H1 (cell line): ENCODE data around the gene UBE2O. TPM values are rescaled to one million over a fixed set of nuclear protein-coding genes. Genes with fewer than 3 reads are reported as not detected.

Experiments
- CTCF ChIA-PET: fragments of 300-600 bp; sonication (Branson Sonifier 250); formaldehyde crosslinking; loops from one replicate; lab custom pipeline; 2021; ENCODE audit not compliant: partially characterized antibody; lab: Charles Lee
- POLR2A ChIA-PET: fragments of 300-600 bp; sonication (Branson Sonifier 250); formaldehyde crosslinking; loops from one replicate; lab custom pipeline; 2021; ENCODE audit warnings: inconsistent platforms; ENCODE audit not compliant: partially characterized antibody; lab: Charles Lee
- DNase-seq, 2 experiments: peaks; one replicate each; pipeline versions ENCODE4 v3.0.0 to v3.0.0-alpha.2; 2010 to 2022; ENCODE audit warnings: low spot score in 2 of 2, low read depth in 1 of 2, mixed read lengths in 1 of 2
- FAIRE-seq: peaks from 2 replicates; lab custom pipeline; 2011; peaks lifted over from hg19 to GRCh38; lab: Jason Lieb, UNC
- H2AFZ ChIP-seq: 2 replicates; pipeline ENCODE4 v1.8.1; 2012; ENCODE audit warnings: low read length, inconsistent platforms
- H2AK5ac ChIP-seq: 2 replicates; pipeline ENCODE4 v1.6.1; 2013; ENCODE audit warnings: low read depth, low read length
- H2BK120ac ChIP-seq: replicated peaks from 2 replicates; pipeline ENCODE3; 2013; ENCODE audit warnings: low read depth, low read length, inconsistent platforms
- H2BK12ac ChIP-seq: 2 replicates; pipeline ENCODE4 v1.6.1; 2013; ENCODE audit warnings: low read depth, low read length
- H2BK15ac ChIP-seq: 2 replicates; pipeline ENCODE4 v1.6.1; 2013; ENCODE audit warnings: low read length
- H2BK20ac ChIP-seq: 2 replicates; pipeline ENCODE4 v1.6.1; 2013; ENCODE audit warnings: low read length
- H2BK5ac ChIP-seq: 2 replicates; pipeline ENCODE4 v1.6.1; 2013; ENCODE audit warnings: low read depth, low read length
- H3K14ac ChIP-seq: 2 replicates; pipeline ENCODE4 v1.6.1; 2013; ENCODE audit warnings: inconsistent platforms; ENCODE audit not compliant: insufficient read length
- H3K18ac ChIP-seq: 2 replicates; pipeline ENCODE4 v1.6.1; 2013; ENCODE audit warnings: low read length; ENCODE audit errors: extremely low read depth
- H3K23ac ChIP-seq: 2 replicates; pipeline ENCODE4 v1.6.1; 2013; ENCODE audit warnings: inconsistent platforms; ENCODE audit not compliant: insufficient read length
- H3K23me2 ChIP-seq: 2 replicates; pipeline ENCODE4 v1.6.1; 2013; ENCODE audit warnings: low read depth, low read length
- H3K27ac ChIP-seq: 2 replicates; pipeline ENCODE4 v1.6.1; 2011; ENCODE audit warnings: low read depth, low read length, inconsistent platforms
- H3K27me3 ChIP-seq, 4 experiments: replicated peaks in 1 of 4; 1 replicate in 1 of 4; 2 replicates in 3 of 4; pipeline versions ENCODE4 v1.6.1 to v1.8.1; 2011 to 2013; ENCODE audit warnings: low read length in 3 of 4, mild to moderate bottlenecking in 3 of 4, inconsistent platforms in 2 of 4, mixed read lengths in 2 of 4, moderate library complexity in 1 of 4; ENCODE audit not compliant: control insufficient read depth in 3 of 4, insufficient read depth in 3 of 4; ENCODE audit errors: extremely low read depth in 1 of 4
- H3K36me3 ChIP-seq, 4 experiments: 2 replicates each; pipeline versions ENCODE4 v1.6.1 to v1.8.1; 2011 to 2013; ENCODE audit warnings: mild to moderate bottlenecking in 4 of 4, low read length in 3 of 4, moderate library complexity in 2 of 4, control low read depth in 1 of 4, inconsistent platforms in 1 of 4; ENCODE audit not compliant: insufficient read depth in 4 of 4, control insufficient read depth in 2 of 4
- H3K4ac ChIP-seq: replicated peaks from 2 replicates; pipeline ENCODE3; 2013; ENCODE audit warnings: low read length, low read depth, mixed read lengths, inconsistent platforms; ENCODE audit not compliant: insufficient read length
- H3K4me1 ChIP-seq, 4 experiments: replicated peaks in 1 of 4; 1 replicate in 1 of 4; 2 replicates in 3 of 4; pipeline versions ENCODE4 v1.6.1 to v1.8.1; 2011 to 2013; ENCODE audit warnings: low read length in 3 of 4, inconsistent platforms in 2 of 4, mixed read lengths in 1 of 4; ENCODE audit not compliant: insufficient read depth in 4 of 4, control insufficient read depth in 3 of 4
- H3K4me2 ChIP-seq, 2 experiments: 2 replicates each; pipeline versions ENCODE4 v1.6.1 to v1.8.1; 2011 to 2013; ENCODE audit warnings: low read depth in 2 of 2, low read length in 2 of 2, control low read depth in 1 of 2, inconsistent platforms in 1 of 2, mild to moderate bottlenecking in 1 of 2; ENCODE audit not compliant: insufficient read depth in 1 of 2
- H3K4me3 ChIP-seq, 4 experiments: fragments of 200-600, 300-600 bp in 1 of 4; sonication (generic), shearing (Covaris generic), sonication (Bioruptor Twin) in 1 of 4; 2 replicates each; pipeline versions ENCODE4 v1.5.1 to v1.8.1; 2011 to 2016; ENCODE audit warnings: low read length in 4 of 4, low read depth in 3 of 4, control low read depth in 2 of 4, inconsistent platforms in 2 of 4, mild to moderate bottlenecking in 2 of 4, mixed read lengths in 1 of 4, moderate library complexity in 1 of 4; ENCODE audit not compliant: insufficient read depth in 2 of 4; ENCODE audit errors: extremely low read depth in 1 of 4
- H3K56ac ChIP-seq: replicated peaks from 2 replicates; pipeline ENCODE3; 2013; ENCODE audit warnings: low read depth, mild to moderate bottlenecking, mixed read lengths, low read length, inconsistent platforms; ENCODE audit not compliant: insufficient read length
- H3K79me1 ChIP-seq: 2 replicates; pipeline ENCODE4 v1.6.1; 2013; ENCODE audit warnings: low read depth, low read length, control low read depth
- H3K79me2 ChIP-seq, 2 experiments: 2 replicates each; pipeline versions ENCODE4 v1.6.1 to v1.8.1; 2012 to 2013; ENCODE audit warnings: low read length in 2 of 2, mild to moderate bottlenecking in 2 of 2, inconsistent platforms in 1 of 2; ENCODE audit not compliant: insufficient read depth in 2 of 2, control insufficient read depth in 1 of 2
- H3K9ac ChIP-seq, 4 experiments: replicated peaks in 1 of 4; 1 replicate in 1 of 4; 2 replicates in 3 of 4; pipeline versions ENCODE4 v1.6.1 to v1.8.1; 2011 to 2013; ENCODE audit warnings: low read depth in 3 of 4, low read length in 3 of 4, control low read depth in 2 of 4, mild to moderate bottlenecking in 2 of 4, moderate library complexity in 2 of 4, inconsistent platforms in 1 of 4; ENCODE audit errors: extremely low read depth in 1 of 4
- H3K9me3 ChIP-seq, 2 experiments: 2 replicates each; pipeline versions ENCODE4 v1.6.1 to v1.8.1; 2012 to 2013; ENCODE audit warnings: mild to moderate bottlenecking in 2 of 2, moderate library complexity in 2 of 2, control low read depth in 1 of 2, inconsistent platforms in 1 of 2, low read depth in 1 of 2, low read length in 1 of 2, mixed read lengths in 1 of 2; ENCODE audit not compliant: insufficient read depth in 2 of 2
- H4K20me1 ChIP-seq, 2 experiments: replicated peaks in 1 of 2; 2 replicates each; pipeline versions ENCODE3 to v1.8.1; 2011 to 2013; ENCODE audit warnings: inconsistent platforms in 2 of 2, low read length in 2 of 2, mild to moderate bottlenecking in 1 of 2; ENCODE audit not compliant: insufficient read depth in 2 of 2, control insufficient read depth in 1 of 2
- H4K5ac ChIP-seq: 2 replicates; pipeline ENCODE4 v1.6.1; 2013; ENCODE audit warnings: low read length, low read depth, mixed read lengths, inconsistent platforms; ENCODE audit not compliant: insufficient read length
- H4K8ac ChIP-seq: 2 replicates; pipeline ENCODE4 v1.8.0; 2013; ENCODE audit warnings: mild to moderate bottlenecking, moderate library complexity, low read length, inconsistent platforms; ENCODE audit not compliant: insufficient read depth; ENCODE audit errors: extremely low read depth
- H4K91ac ChIP-seq: replicated peaks from 2 replicates; pipeline ENCODE3; 2013; ENCODE audit warnings: low read length, mixed read lengths, inconsistent platforms; ENCODE audit not compliant: insufficient read length
- CEBPB ChIP-seq: IDR thresholded peaks from 2 replicates; pipeline ENCODE4 v1.6.1; 2012; ENCODE audit warnings: low read depth, low read length
- GTF2F1 ChIP-seq: IDR thresholded peaks from 2 replicates; pipeline ENCODE4 v1.6.1; 2012; ENCODE audit warnings: low read depth, low read length, improper control_type of control experiment, borderline replicate concordance
- KDM1A ChIP-seq: fragments of 200-600, 300-600 bp; sonication (generic); IDR thresholded peaks from 2 replicates; pipeline ENCODE4 v1.7.1; 2016; ENCODE audit warnings: mild to moderate bottlenecking, low read length, borderline replicate concordance
- SIX5 ChIP-seq: IDR thresholded peaks from 2 replicates; pipeline ENCODE4 v1.6.1; 2011; ENCODE audit warnings: mild to moderate bottlenecking, low read depth, low read length
- TAF1 ChIP-seq: IDR thresholded peaks from 2 replicates; pipeline ENCODE4 v1.6.1; 2011; ENCODE audit warnings: mild to moderate bottlenecking, low read depth, low read length
- TAF7 ChIP-seq: optimal IDR thresholded peaks from 2 replicates; pipeline ENCODE3; 2011; ENCODE audit warnings: low read depth, mild to moderate bottlenecking, inconsistent platforms, low read length, moderate library complexity, borderline replicate concordance
- WGBS, 2 experiments: shearing (Covaris generic) in 1 of 2; methylation state at CpG; one replicate each; pipeline versions ENCODE4 v1.1.6 to v1.1.7; 2013 to 2015; ENCODE audit warnings: low lambda C conversion rate in 2 of 2, mixed read lengths in 2 of 2, inconsistent platforms in 1 of 2, low coverage in 1 of 2, missing lambda C conversion rate in 1 of 2; ENCODE audit not compliant: insufficient replicate concordance in 2 of 2, insufficient coverage in 1 of 2, insufficient read length in 1 of 2; ENCODE audit errors: extremely low coverage in 1 of 2, missing lambda C conversion rate in 1 of 2; 5-methylcytosine and 5-hydroxymethylcytosine counted together
- polyA plus RNA-seq, 7 experiments: library from polyadenylated mRNA; depleted of rRNA in 3 of 7; stranded (reverse) in 5 of 7; unstranded in 2 of 7; fragments of >200 nt in 5 of 7; fragments of 200-250 nt in 2 of 7; gene quantifications; 1 replicate in 5 of 7; 2 replicates in 1 of 7; 4 replicates in 1 of 7; pipeline versions ENCODE4 v1.2.1 to v1.2.3, GENCODE V29; 2011 to 2013; ENCODE audit warnings: missing spikeins in 2 of 7, mixed read lengths in 2 of 7
- total RNA-seq: library from RNA; stranded (reverse); fragmentation: NEBNext Ultra II Directional; extraction: Animal tissue kit (Norgen Biotek cat#: 25700); gene quantifications from 2 replicates; pipeline ENCODE4 v1.2.1, GENCODE V29; 2021

The UBE2O gene
- total and polyA plus RNA-seq, 2 of the 8 experiments (the other 6 are each of a cell fraction or from before 2014, with no cell fraction given) = 24.4 to 63.0 TPM

GRCh38 chr17:76404256-76404655 is 48.7 kb downstream of the UBE2O start:
- no peak overlapping the region for H2BK120ac ChIP-seq
- peaks cover 4 to 19% of the 10 kb centered on the region in 2 experiments for H3K79me2 ChIP-seq
- 89% methylated on average over 6 of the region's 6 CpGs; no CpG with 5 or more reads in 1 of the 2 experiments for WGBS, 2 experiments
- no peak overlapping the region for H2BK5ac ChIP-seq
- no peaks in the 10 kb centered on the region for H3K27me3 ChIP-seq
- DNase-seq = no peak
- no peak overlapping the region for H2AFZ ChIP-seq
- no peak for TF ChIP-seq CEBPB
- no peak for TF ChIP-seq GTF2F1
- no peak for TF ChIP-seq KDM1A
- TF ChIP-seq SIX5 = no peak
- no peak for TF ChIP-seq TAF1
- no peak for TF ChIP-seq TAF7
- no peak overlapping the region for H3K56ac ChIP-seq
- no peak overlapping the region for H2BK12ac ChIP-seq
- H3K9me3 ChIP-seq = no peaks in the 10 kb centered on the region
- H3K79me1 ChIP-seq = peaks cover 15% of the 10 kb centered on the region
- peaks cover 21 to 49% (median 42%) of the 10 kb centered on the region in 4 experiments for H3K36me3 ChIP-seq
- no peak overlapping the region for H4K5ac ChIP-seq
- no peak overlapping the region for H2BK15ac ChIP-seq
- no peaks in the 10 kb centered on the region for H3K23me2 ChIP-seq
- H3K18ac ChIP-seq = no peak overlapping the region
- no peak overlapping the region for H4K8ac ChIP-seq
- no peak overlapping the region for H3K4ac ChIP-seq
- no peak overlapping the region for H3K27ac ChIP-seq
- H3K4me1 ChIP-seq = no peaks in the 10 kb centered on the region; a peak in 1 of 7 replicates
- FAIRE-seq = no peak
- H3K4me3 ChIP-seq = no peak overlapping the region
- CTCF ChIA-PET = interaction anchor here (0.6 to 14.5 kb wide), 8 partner anchors 10 to 222 kb away, joined by 3 to 197 read pairs (median 4); no protein-coding TSS in a partner anchor
- POLR2A ChIA-PET = interaction anchor here (1.1 to 1.3 kb wide), 2 partner anchors 10 to 15 kb away, joined by 3 to 5 read pairs; no protein-coding TSS in a partner anchor
- no peak overlapping the region for H3K23ac ChIP-seq
- H3K4me2 ChIP-seq = no peak overlapping the region
- H3K9ac ChIP-seq = no peak overlapping the region
- H2AK5ac ChIP-seq = no peak overlapping the region
- H4K20me1 ChIP-seq = peaks cover 6 to 27% of the 10 kb centered on the region in 2 experiments
- no peak overlapping the region for H2BK20ac ChIP-seq
- no peak overlapping the region for H3K14ac ChIP-seq
- no peak overlapping the region for H4K91ac ChIP-seq
